Measurements from ENCODE around the gene MROH7. TPM values are rescaled to one million over a fixed set of nuclear protein-coding genes. Genes with fewer than 3 reads are reported as not detected.

The MROH7 gene
- total RNA-seq, 5 donors from 2014 or later (not counting 1 experiment from before 2014, with no cell fraction given), result 0.15 to 0.63 (median 0.25) TPM

DNA sequence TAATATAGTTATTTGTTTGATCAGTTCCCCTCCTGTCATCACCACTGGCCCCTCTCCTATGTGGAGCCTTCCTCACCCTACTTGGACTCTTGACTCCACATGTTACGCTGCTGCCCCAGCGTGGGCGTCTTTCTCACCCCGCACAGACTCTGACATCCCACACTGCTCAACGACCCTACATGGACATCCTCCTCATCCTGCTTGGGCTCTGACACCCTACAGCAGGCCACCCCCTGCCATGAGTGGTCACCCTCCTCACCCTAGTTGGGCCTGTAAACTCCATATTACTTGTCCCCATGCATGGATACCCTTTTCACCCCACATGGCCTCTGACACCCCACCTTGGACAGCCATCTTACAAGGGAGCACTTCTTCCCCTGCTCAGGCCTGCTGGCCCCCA is 95.1 kb downstream of the MROH7 start:
- Histone ChIP-seq H3K9me3 (no peaks in the 10 kb centered on the region), H3K4me1 (ENCODE audit: control insufficient read depth in 1 of 2, extremely low read depth in 1 of 2, insufficient read depth in 2 of 2, low read length in 2 of 2) (no peaks in the 10 kb centered on the region), H3K36me3 (ENCODE audit: control insufficient read depth in 2 of 2, extremely low read depth in 1 of 2, insufficient read depth in 1 of 2, low read length in 1 of 2) (peaks cover 19 to 82% of the 10 kb centered on the region in 2 donors), H3K27me3 (replicated peaks in 1 of 2; ENCODE audit: control insufficient read depth in 2 of 2, extremely low read depth in 1 of 2, insufficient read depth in 2 of 2, low read length in 1 of 2) (no peaks in the 10 kb centered on the region), H3K4me3 (ENCODE audit: control insufficient read depth in 1 of 2, extremely low read depth in 1 of 2, low read length in 1 of 2) (no peak overlapping the region), H3K27ac (ENCODE audit: low read length) (no peak overlapping the region)
- no peak for DNase-seq
- no peaks in the 10 kb centered on the region for H3K4me1 Mint-ChIP-seq
- H3K4me3 Mint-ChIP-seq, result no peak overlapping the region
- no peaks in the 10 kb centered on the region for H3K9me3 Mint-ChIP-seq
- no peak for ATAC-seq (replicated peaks in 1 of 4)
- CTCF ChIA-PET, result interaction anchor here in 1 of 2 donors (1.1 kb wide), 1 partner anchor 13 kb away, joined by 3 read pairs; no protein-coding TSS in a partner anchor
- no peak overlapping the region for H3K27ac Mint-ChIP-seq
- peaks cover 54% of the 10 kb centered on the region for H3K36me3 Mint-ChIP-seq
- H3K27me3 Mint-ChIP-seq, result no peaks in the 10 kb centered on the region
- POLR2A ChIA-PET, result no interaction called here
- WGBS (ENCODE audit: insufficient coverage), result 89% methylated on average over 5 of the region's 5 CpGs

DNA sequence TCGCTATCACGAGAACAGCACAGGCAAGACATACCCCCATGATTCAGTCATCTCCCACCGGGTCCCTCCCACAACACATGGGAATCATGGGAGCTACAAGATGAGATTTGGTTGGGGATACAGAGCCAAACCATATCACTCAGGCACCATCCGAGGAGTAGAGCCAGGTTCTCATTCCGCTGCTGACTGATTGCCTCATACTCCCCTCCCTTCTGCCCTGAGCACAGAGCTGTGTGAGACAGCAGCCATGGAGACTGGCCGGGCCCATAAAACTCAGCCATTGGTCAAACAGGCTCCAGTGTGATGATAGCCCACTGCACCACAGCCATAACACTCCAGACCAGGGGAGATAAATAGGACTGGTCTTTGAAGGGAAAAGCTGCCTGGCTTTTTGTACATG is 96.7 kb downstream of the MROH7 start:
- ATAC-seq (replicated peaks in 1 of 4), result no peak
- H3K27ac ChIP-seq (ENCODE audit: low read length), result no peak overlapping the region
- H3K4me1 Mint-ChIP-seq, result no peaks in the 10 kb centered on the region
- H3K27ac Mint-ChIP-seq, result no peak overlapping the region
- POLR2A ChIA-PET, result no interaction called here
- no peak overlapping the region for H3K4me3 Mint-ChIP-seq
- H3K27me3 ChIP-seq (replicated peaks in 1 of 2; ENCODE audit: control insufficient read depth in 2 of 2, extremely low read depth in 1 of 2, insufficient read depth in 2 of 2, low read length in 1 of 2), result no peaks in the 10 kb centered on the region
- H3K4me1 ChIP-seq (ENCODE audit: control insufficient read depth in 1 of 2, extremely low read depth in 1 of 2, insufficient read depth in 2 of 2, low read length in 2 of 2), result no peaks in the 10 kb centered on the region
- no peaks in the 10 kb centered on the region for H3K9me3 Mint-ChIP-seq
- H3K4me3 ChIP-seq (ENCODE audit: control insufficient read depth in 1 of 2, extremely low read depth in 1 of 2, low read length in 1 of 2), result no peak overlapping the region
- no peak for DNase-seq
- CTCF ChIA-PET, result no interaction called here
- H3K36me3 ChIP-seq (ENCODE audit: control insufficient read depth in 2 of 2, extremely low read depth in 1 of 2, insufficient read depth in 1 of 2, low read length in 1 of 2), result peaks cover 13 to 82% of the 10 kb centered on the region in 2 donors
- WGBS (ENCODE audit: insufficient coverage), result no CpG with 5 or more reads among the region's 6 CpGs
- no peaks in the 10 kb centered on the region for H3K9me3 ChIP-seq
- H3K27me3 Mint-ChIP-seq, result no peaks in the 10 kb centered on the region
- peaks cover 60% of the 10 kb centered on the region for H3K36me3 Mint-ChIP-seq

DNA sequence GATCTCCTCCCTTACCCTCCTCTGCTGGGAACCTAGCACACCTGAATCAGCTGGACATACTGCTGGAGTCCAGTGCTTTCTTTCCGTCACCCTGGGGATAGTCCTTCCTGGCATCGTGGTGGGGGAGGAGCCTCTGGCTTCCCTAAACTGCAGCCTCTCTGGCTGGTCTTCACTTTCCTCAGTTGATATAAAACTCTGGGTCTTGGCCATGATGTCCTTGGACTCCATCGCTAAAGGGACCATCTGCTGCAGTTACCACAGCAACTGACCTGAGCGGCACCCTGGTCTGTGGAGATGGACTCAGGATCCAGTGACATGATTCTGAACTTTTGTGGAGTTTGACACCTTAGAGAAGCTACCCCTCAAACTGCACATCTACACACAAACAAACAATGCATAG is 99.9 kb downstream of the MROH7 start:
- Histone ChIP-seq H3K27me3 (replicated peaks in 1 of 2; ENCODE audit: control insufficient read depth in 2 of 2, extremely low read depth in 1 of 2, insufficient read depth in 2 of 2, low read length in 1 of 2) (no peaks in the 10 kb centered on the region), H3K27ac (ENCODE audit: low read length) (no peak overlapping the region), H3K4me3 (ENCODE audit: control insufficient read depth in 1 of 2, extremely low read depth in 1 of 2, low read length in 1 of 2) (no peak overlapping the region), H3K9me3 (no peaks in the 10 kb centered on the region), H3K4me1 (ENCODE audit: control insufficient read depth in 1 of 2, extremely low read depth in 1 of 2, insufficient read depth in 2 of 2, low read length in 2 of 2) (no peaks in the 10 kb centered on the region), H3K36me3 (ENCODE audit: control insufficient read depth in 2 of 2, extremely low read depth in 1 of 2, insufficient read depth in 1 of 2, low read length in 1 of 2) (peaks cover 5 to 62% of the 10 kb centered on the region in 2 donors)
- Mint-ChIP-seq H3K4me3 (no peak overlapping the region), H3K27ac (no peak overlapping the region), H3K9me3 (no peaks in the 10 kb centered on the region), H3K36me3 (peaks cover 56% of the 10 kb centered on the region), H3K4me1 (no peaks in the 10 kb centered on the region), H3K27me3 (no peaks in the 10 kb centered on the region)
- no peak for ATAC-seq (replicated peaks in 1 of 4)
- ChIA-PET POLR2A (no interaction called here), CTCF (no interaction called here)
- 93% methylated on average over 2 of the region's 4 CpGs for WGBS (ENCODE audit: insufficient coverage)
- no peak for DNase-seq

DNA sequence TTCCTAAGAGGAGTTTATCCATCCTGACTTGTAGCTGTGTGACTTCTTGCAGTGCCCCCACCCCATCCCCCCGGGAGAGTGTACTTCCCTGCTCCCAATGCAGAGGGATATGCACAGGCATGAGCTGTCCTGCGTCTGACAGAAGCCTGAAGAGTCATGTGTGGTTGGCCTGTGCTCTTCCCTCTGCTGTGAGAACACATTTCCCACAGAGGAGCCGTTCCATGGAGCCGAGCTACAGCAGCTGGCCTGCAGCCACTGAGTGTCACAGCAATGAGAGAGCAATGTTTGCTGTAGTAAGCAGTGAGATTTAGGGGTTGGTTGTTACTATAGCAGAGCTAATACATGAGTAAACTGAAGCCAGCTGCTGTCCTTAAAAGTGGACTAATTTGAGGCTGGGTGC is 100.7 kb downstream of the MROH7 start:
- Histone ChIP-seq H3K27ac (ENCODE audit: low read length) (no peak overlapping the region), H3K4me1 (ENCODE audit: control insufficient read depth in 1 of 2, extremely low read depth in 1 of 2, insufficient read depth in 2 of 2, low read length in 2 of 2) (no peaks in the 10 kb centered on the region), H3K36me3 (ENCODE audit: control insufficient read depth in 2 of 2, extremely low read depth in 1 of 2, insufficient read depth in 1 of 2, low read length in 1 of 2) (peaks cover 5 to 55% of the 10 kb centered on the region in 2 donors), H3K27me3 (replicated peaks in 1 of 2; ENCODE audit: control insufficient read depth in 2 of 2, extremely low read depth in 1 of 2, insufficient read depth in 2 of 2, low read length in 1 of 2) (no peaks in the 10 kb centered on the region), H3K4me3 (ENCODE audit: control insufficient read depth in 1 of 2, extremely low read depth in 1 of 2, low read length in 1 of 2) (no peak overlapping the region), H3K9me3 (no peaks in the 10 kb centered on the region)
- DNase-seq, result no peak
- Mint-ChIP-seq H3K4me3 (no peak overlapping the region), H3K4me1 (no peaks in the 10 kb centered on the region), H3K9me3 (no peaks in the 10 kb centered on the region), H3K27me3 (no peaks in the 10 kb centered on the region), H3K36me3 (peaks cover 49% of the 10 kb centered on the region), H3K27ac (no peak overlapping the region)
- WGBS (ENCODE audit: insufficient coverage), result 96% methylated on average over 3 of the region's 4 CpGs
- ATAC-seq (replicated peaks in 1 of 4), result no peak
- ChIA-PET CTCF (no interaction called here), POLR2A (no interaction called here)

DNA sequence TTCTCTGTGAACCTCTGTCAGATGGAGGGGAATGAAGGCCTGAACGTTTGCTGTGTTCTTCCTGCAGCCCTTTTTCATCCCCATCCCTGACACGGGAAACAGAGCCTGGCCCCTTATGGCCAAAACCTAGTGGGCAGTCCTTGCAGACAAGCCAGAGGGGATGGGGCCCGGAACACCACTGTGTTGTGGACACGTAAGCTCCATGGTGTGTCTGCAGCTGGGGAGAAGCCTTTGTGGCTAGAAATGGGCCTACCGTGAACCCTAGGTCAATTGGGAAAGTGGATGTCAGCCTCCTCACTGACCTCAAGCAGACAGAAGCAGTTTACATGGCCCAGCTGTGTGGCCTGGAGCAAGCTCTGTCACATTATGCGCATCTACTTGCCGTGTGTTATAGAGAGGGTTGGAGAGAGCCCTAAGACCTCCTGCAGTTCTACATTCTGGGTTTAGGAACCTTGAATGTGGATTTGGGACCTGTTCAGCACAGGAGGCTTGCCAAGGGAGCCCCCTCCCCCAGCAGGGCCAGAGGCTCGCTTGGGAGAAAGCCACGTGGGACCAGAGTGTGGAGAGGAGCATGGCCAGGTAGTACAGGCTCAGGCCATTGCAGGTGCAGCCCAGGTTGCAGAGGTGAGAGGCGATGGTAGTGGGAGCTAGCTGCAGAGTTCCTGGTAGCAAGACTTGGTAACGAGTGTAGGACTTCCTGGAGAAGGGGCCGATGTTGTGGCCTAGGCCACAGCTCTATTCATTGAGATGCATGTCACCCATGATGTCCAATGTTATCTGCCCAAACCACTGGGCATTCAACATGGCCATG is 102.0 kb downstream of the MROH7 start:
- Histone ChIP-seq H3K27ac (ENCODE audit: low read length) (no peak overlapping the region), H3K27me3 (replicated peaks in 1 of 2; ENCODE audit: control insufficient read depth in 2 of 2, extremely low read depth in 1 of 2, insufficient read depth in 2 of 2, low read length in 1 of 2) (no peaks in the 10 kb centered on the region), H3K4me3 (ENCODE audit: control insufficient read depth in 1 of 2, extremely low read depth in 1 of 2, low read length in 1 of 2) (no peak overlapping the region), H3K9me3 (no peaks in the 10 kb centered on the region), H3K4me1 (ENCODE audit: control insufficient read depth in 1 of 2, extremely low read depth in 1 of 2, insufficient read depth in 2 of 2, low read length in 2 of 2) (no peaks in the 10 kb centered on the region), H3K36me3 (ENCODE audit: control insufficient read depth in 2 of 2, extremely low read depth in 1 of 2, insufficient read depth in 1 of 2, low read length in 1 of 2) (peaks cover 5 to 43% of the 10 kb centered on the region in 2 donors)
- Mint-ChIP-seq H3K27me3 (no peaks in the 10 kb centered on the region), H3K9me3 (no peaks in the 10 kb centered on the region), H3K4me1 (no peaks in the 10 kb centered on the region), H3K36me3 (peaks cover 38% of the 10 kb centered on the region), H3K4me3 (no peak overlapping the region), H3K27ac (no peak overlapping the region)
- DNase-seq (no peak), ATAC-seq (replicated peaks in 1 of 4) (no peak)
- POLR2A ChIA-PET, result interaction anchor here (0.6 kb wide), 2 partner anchors 18 to 19 kb away, joined by 5 to 7 read pairs; no protein-coding TSS in a partner anchor
- 98% methylated on average over 6 of the region's 12 CpGs for WGBS (ENCODE audit: insufficient coverage)
- CTCF ChIA-PET, result interaction anchor here in 1 of 2 donors (0.7 kb wide), 1 partner anchor 13 kb away, joined by 4 read pairs; no protein-coding TSS in a partner anchor

DNA sequence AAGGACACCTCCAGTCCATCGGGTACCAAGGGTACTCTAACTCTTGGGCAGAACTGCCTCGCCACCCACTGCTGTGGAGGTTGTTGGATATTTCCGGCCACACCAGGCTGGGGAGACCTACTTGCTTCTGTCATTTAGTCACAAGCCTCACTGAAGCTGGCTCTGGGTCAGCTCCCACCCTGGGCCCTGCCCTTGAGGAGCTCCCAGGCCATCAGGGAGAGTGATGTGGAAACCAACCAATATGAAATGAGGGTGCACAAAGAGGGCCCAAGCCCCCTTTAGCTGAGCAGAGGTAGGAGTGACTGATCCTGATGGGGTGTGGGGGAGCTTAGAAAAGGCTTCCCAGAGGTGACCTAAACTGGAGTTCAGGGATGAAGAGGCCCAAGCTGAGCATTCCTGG is 103.1 kb downstream of the MROH7 start:
- DNase-seq (no peak), ATAC-seq (replicated peaks in 1 of 4) (no peak)
- no peaks in the 10 kb centered on the region for H3K4me1 ChIP-seq (ENCODE audit: control insufficient read depth in 1 of 2, extremely low read depth in 1 of 2, insufficient read depth in 2 of 2, low read length in 2 of 2)
- no peak overlapping the region for H3K4me3 ChIP-seq (ENCODE audit: control insufficient read depth in 1 of 2, extremely low read depth in 1 of 2, low read length in 1 of 2)
- no peak overlapping the region for H3K4me3 Mint-ChIP-seq
- H3K27me3 ChIP-seq (replicated peaks in 1 of 2; ENCODE audit: control insufficient read depth in 2 of 2, extremely low read depth in 1 of 2, insufficient read depth in 2 of 2, low read length in 1 of 2), result no peaks in the 10 kb centered on the region
- WGBS (ENCODE audit: insufficient coverage), result no CpG with 5 or more reads among the region's 3 CpGs
- peaks cover 2 to 34% of the 10 kb centered on the region in 2 donors for H3K36me3 ChIP-seq (ENCODE audit: control insufficient read depth in 2 of 2, extremely low read depth in 1 of 2, insufficient read depth in 1 of 2, low read length in 1 of 2)
- H3K27me3 Mint-ChIP-seq, result no peaks in the 10 kb centered on the region
- H3K4me1 Mint-ChIP-seq, result no peaks in the 10 kb centered on the region
- POLR2A ChIA-PET, result no interaction called here
- H3K9me3 Mint-ChIP-seq, result no peaks in the 10 kb centered on the region
- CTCF ChIA-PET, result no interaction called here
- no peak overlapping the region for H3K27ac Mint-ChIP-seq
- H3K36me3 Mint-ChIP-seq, result peaks cover 33% of the 10 kb centered on the region
- no peaks in the 10 kb centered on the region for H3K9me3 ChIP-seq
- no peak overlapping the region for H3K27ac ChIP-seq (ENCODE audit: low read length)

Measured in T-cell (primary cell).